Keratinocyte (primary cell): ENCODE data around the gene LDB2.

Source experiments
- CTCF ChIP-seq, 3 experiments: IDR thresholded peaks in 1 of 3; conservative IDR thresholded peaks in 1 of 3; optimal IDR thresholded peaks in 1 of 3; 2 replicates in 2 of 3; 3 replicates in 1 of 3; pipeline versions ENCODE3 to v1.5.1; 2011; ENCODE audit warnings: low read length in 3 of 3, mild to moderate bottlenecking in 3 of 3, moderate library complexity in 2 of 3, control low read depth in 1 of 3, inconsistent platforms in 1 of 3; ENCODE audit not compliant: insufficient read depth in 2 of 3; ENCODE audit errors: extremely low read depth in 1 of 3
- EZH2 ChIP-seq: IDR thresholded peaks from one replicate; pipeline ENCODE4 v1.6.1; 2012; ENCODE audit warnings: inconsistent platforms, mild to moderate bottlenecking, low read length, moderate library complexity

GRCh38 chr4:16750882-16751642 is 147.4 kb downstream of the LDB2 start:
- TF ChIP-seq CTCF (optimal IDR thresholded peaks at IDR 0.05 in 1 of 3, IDR thresholded peaks at IDR 0.05 in 1 of 3, conservative IDR thresholded peaks at IDR 0.05 in 1 of 3; ENCODE audit: extremely low read depth in 1 of 3, insufficient read depth in 2 of 3, low read length in 3 of 3) (no peak), EZH2 (no peak)
